SH-SY5Y (cell line): ENCODE results near the gene CCDC150.

ENCODE experiments used
- GATA2 ChIP-seq: IDR thresholded peaks from 2 replicates; pipeline ENCODE4 v1.6.1; 2011; ENCODE audit warnings: mild to moderate bottlenecking, low read depth, low read length
- GATA3 ChIP-seq: IDR thresholded peaks from 2 replicates; pipeline ENCODE4 v1.6.1; 2011; ENCODE audit warnings: low read depth, mild to moderate bottlenecking, low read length, moderate library complexity

DNA sequence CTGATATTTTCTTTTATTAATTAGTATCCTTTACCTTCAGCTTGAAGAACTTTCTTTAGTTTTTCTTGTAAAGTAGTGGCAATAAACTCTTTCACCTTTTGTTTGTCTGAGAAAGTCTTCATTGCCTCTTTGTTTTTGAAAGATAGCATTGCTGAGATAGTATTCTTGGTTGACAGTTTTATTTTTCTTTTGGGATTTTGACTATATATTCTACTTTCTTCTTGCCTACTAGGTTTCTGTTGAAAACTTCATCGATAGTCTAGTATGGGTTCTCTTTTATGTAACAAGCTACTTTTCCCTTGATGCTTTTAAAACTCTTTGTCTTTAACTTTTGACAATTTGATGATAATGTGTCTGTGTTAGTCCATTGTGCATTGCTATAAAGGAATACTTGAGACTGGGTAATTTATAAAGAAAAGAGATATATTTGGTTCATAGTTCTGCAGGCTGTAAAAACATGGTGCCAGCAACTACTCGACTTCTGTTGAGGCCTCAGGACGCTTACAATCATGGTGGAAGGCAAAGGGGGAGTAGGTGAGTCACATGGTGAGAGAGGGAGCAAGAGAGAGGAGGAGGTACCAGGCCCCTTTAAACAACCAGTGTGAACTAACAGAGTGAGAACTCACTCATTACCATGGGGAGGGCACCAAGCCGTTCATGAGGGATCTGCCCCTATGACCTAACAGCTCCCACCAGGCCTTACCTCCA lies 12.0 kb downstream of the CCDC150 start:
- no peak for TF ChIP-seq GATA3
- TF ChIP-seq GATA2: no peak
